NCI-H187 treated with DMSO at 0.1 percent for 48 hours (cell line): ENCODE measurements around the gene ST6GALNAC3.

Source experiments
- DNase-seq: peaks from one replicate; lab custom pipeline; 2025; lab: John Stamatoyannopoulos, UW

Gene ST6GALNAC3

DNA sequence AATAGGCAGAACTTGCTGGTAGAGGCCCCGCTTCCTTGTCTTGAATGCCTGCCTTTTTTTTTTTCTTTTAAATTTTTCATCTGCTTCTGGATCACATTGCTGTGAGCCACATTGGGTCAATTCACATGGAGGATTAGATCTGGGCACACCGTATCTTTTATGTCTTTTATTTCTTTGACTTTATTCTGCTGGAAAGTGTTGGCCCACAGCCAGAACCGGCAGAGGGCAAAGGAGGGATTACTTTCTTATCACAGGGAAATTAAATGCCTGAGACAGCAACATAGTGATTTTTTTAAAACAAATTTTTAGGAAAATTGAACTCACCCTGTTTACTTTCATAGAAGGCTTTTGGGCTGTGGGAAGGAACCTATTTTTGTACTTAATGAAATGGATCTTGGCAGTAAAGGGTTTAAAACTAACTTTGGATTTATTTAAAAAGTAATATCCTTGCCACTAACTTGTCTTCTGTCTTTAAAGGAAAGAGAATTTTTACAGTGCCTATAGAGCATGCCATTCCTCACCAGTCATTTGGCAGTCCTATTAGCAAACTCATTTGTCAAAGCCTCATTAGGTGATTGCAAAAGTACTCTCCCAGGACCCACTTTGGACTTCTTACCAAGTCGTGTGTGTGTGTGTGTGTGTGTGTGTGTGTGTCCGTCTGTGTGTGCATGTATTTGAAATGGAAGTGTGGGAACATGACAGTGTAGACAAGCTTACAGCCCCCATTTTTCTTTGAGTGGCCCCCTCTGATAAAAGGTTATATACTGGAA, 68.4 kb downstream of the ST6GALNAC3 start:
- no peak for DNase-seq

DNA sequence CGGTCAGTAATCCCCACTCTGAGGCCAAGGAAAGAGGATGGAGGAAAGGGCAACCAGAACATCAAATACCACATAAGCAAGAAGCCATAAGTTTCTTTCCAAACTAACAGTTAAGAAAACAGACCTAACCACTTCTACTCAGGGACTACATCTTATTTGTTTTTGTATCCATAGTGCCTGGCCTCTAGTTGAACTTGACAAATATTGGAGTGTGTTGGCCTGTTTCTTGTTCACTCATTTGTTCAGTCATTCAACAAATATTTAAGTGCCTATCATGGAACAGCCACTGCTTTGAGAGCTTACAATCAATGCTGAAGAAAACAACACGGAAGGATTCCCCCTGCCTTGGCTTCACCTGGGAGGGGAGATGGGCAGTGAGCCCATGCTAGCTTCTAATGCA, 69.7 kb downstream of the ST6GALNAC3 start:
- DNase-seq, result no peak

DNA sequence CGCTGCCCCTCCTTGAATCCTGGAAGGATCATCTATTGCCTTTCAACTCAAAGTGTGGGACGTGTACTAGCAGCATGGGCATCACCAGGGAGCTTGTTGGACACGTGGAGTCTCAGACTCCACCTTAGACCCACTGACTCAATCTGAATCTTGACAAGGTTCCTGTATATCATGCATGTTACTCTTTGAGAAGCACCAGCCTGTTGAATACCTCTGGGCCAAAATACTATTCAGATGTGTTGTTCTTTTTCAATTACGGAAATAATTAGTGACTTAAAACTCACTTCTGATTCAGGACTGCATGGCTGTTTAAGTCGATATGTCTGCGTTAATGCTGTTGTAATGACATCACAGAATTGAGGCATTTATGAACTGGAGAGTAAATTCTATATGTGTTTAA, 70.8 kb downstream of the ST6GALNAC3 start:
- no peak for DNase-seq

DNA sequence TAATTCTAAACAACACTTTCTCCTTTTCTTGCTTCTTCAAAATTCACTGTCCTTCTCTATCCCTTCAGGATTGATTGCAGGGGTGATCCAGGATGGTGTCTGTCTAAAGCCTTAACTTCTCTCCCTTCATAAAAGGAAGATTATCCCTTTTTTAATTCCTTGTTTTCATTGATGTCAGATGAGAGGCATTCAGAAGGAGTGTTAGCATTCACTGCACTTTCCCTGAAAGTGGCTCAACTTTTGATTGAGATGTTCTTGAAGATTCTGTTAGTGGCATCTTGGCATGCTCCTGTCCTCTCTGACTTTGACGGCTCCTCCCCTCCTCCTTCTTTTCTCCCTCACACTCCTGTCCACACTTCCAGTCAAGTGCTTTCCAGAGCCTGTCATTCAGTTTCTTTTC, 71.6 kb downstream of the ST6GALNAC3 start:
- no peak for DNase-seq

DNA sequence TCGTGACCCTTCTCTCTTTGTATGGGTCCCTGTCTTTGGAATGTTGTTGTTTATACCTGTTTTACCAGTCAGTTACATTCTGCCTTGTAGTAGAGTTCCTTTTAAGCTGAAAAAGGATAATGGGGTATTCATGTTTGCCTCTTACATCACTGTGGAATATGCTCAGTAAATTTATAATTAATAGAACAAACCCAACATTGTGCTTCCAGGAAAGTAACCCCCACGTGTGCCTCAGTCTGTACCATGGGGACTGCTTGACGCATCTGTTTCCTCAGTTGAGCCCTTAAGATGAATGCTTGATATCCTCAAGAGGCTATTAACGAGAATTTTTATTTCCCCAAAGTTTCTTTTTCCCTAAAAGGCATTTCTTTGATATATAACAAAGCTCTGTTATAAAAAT, 73.4 kb downstream of the ST6GALNAC3 start:
- DNase-seq, result no peak

DNA sequence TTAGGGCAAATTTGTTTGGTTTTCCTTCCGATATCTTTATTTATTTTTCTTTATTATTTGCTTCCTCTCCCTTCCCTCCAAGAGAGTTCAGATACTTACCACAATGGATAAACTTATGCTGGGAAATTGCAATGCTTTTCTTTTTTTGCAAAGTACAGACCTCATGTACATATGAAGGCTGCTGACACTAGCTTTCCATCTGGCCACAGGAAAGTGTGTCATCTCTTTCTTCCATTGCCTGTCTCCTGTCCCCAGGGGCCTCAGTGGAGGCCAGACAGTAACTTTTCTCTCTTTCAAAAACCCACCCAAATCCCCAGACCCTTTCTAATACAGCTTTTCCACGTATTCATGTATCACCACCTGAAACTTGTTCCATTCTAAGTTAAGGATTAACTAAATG, 73.9 kb downstream of the ST6GALNAC3 start:
- no peak for DNase-seq

DNA sequence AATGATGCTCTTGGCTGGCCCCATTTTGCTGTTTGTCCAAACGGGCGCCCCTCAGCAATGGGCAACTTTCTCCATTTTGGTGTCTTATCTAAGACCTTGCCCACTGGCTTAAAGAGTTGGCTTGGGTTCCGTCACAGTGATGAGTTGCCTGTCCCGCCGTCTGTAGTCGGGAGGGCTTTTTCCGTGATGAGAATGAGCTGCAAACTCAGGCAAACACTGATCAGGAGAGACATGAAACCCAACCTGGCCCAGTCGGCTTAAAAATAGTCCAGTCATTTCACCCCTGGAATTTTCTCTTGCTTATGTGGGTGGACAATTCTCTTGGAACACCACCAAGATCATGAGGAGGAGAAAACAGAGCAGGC, 79.3 kb downstream of the ST6GALNAC3 start:
- peak; percentile 32 for DNase-seq

DNA sequence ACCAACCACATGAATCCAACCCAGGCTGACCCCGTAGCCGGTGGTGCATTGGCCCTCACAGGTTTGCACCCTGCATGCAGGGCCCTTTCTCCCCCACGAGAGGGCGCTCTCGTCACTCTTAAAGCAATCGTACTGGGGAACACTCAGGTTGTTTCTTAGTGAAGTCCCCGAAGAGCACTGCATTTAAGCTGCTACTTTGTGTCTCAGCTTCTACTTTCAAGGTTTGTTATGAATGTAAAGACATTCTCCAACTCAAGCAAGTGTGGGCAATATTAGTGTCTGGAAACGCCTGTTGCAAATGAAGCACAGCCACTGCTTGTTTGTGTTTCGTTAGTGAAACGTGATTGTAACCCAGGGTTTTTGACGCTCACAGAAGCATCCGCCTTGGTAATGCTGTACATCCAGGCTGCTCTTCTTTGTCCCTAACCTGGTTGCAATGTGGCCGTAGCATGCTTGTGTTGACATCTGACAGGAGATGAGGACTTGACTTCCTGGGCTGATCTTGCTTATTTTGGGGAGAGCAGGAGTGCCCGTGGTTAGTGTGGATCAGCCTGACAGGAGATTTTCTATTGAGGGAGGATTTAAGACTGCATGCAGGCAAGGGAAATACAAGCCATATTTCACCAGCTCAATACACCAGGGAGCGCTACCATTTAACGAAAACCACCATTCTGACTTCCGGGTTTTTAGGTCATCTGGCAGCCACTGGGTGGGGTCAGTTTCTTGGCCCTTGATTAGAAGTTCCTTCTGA, 79.8 kb downstream of the ST6GALNAC3 start:
- peak; percentile 32 for DNase-seq

DNA sequence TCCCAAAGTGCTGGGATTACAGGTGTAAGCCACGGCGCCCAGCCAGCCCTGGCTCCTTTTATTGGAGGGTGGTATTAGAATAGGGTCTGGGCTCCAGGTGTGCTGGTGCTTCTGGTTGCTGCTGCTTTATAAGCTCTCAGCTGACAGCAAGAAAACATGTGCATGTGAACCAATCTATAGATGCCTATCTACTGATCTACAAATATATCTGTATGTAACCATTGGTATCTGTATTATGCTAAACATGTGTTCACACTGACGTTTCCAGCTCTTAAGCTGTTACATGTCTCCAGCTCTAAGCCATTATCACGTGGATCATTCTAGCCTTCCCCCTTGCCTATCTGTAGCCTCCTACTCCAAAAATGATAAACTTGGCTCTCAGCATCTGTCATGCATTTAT, 82.4 kb downstream of the ST6GALNAC3 start:
- DNase-seq, result no peak

DNA sequence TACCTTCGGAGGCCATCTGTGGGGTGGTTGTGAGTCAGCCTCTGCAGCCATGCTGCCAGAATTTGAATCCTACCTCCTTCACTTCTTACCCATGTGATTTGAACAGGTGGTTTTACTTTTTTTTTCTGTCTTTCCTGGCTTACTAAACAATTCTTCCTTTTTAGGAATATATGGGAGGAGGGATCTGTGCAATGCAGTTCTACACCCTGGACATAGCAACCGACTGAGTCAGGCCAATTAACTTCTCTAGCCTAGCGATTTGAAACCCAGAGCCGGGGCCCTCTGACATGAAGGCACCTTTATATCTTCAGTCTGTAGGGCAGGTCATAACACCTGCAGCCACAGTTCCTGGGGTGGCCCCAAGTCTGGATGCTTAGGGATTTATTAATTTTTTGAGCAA, 83.6 kb downstream of the ST6GALNAC3 start:
- no peak for DNase-seq

DNA sequence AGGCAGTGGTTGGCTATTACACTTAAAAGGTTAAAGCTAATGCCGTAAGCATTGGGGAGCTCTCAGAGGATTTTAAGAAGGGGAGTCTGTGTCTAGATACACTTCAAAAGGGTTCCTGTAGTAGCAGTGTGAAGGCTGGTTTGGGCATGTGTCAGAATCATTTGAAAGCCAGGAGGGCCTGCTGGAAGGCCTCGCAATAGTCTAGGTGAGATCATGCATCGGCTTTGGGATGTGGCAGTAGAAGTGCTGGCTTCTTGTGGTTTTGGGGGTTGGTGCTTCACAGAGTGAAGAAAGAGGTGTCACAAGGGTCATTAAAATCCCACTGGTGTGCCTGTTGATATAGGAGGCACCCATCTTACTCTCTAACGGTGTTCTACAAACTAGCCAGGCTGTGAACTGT, 85.7 kb downstream of the ST6GALNAC3 start:
- no peak for DNase-seq

DNA sequence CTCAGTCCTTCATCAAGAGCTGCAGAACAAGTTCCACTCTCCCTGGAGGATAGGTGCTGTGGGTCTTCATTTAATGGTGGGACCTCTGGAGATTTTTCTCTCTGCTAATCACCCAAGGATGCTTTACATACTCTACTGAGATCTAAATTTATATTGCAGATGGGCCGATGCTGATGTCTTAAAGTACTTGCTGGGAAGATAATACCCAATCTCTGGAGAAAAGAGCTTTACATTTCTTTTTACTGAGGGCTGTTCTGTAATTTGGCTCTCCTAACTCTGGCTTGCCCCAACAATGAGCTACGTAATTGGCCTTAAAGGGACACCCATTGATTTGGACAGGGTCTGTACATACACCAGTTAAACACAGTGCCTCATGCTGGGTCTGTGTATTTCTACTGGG, 86.9 kb downstream of the ST6GALNAC3 start:
- no peak for DNase-seq

DNA sequence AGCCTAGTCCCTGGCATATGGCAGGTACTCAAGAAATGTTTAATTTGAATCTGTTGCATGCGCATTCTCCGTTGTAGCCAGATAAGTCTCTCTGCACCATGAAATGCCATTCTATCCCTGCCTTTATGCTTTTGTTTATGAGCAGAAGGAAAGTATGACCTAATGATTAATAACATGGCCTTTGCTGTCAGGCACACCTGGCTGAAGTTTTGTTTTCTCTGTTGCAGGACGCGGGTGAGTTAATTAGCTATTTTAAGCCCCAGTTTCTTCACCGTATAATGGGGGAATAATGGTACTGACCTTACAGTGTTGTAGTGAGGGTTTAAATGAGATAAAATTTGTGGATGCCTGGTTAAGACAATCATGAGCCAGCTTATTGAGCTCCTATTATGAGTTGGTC, 87.7 kb downstream of the ST6GALNAC3 start:
- DNase-seq, result no peak

DNA sequence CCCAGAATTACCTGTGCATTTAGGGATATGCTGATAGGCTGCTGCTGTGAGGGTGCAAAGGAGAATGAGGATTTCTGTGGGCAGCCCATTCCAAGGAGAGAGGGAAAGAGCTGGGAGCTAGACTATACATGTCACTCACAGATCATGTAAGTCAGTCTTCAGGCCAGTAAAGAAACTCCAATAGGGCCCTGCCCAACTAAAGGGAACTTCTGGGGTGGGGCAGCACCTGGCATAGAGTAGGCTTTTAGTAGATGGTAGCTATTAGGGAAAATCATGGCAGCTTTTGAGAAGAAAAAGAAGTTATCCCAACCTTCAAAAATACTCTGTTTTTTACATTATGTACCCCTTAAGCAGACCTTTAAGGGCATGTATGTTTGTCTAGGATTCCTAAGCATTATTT, 89.6 kb downstream of the ST6GALNAC3 start:
- DNase-seq, result no peak

DNA sequence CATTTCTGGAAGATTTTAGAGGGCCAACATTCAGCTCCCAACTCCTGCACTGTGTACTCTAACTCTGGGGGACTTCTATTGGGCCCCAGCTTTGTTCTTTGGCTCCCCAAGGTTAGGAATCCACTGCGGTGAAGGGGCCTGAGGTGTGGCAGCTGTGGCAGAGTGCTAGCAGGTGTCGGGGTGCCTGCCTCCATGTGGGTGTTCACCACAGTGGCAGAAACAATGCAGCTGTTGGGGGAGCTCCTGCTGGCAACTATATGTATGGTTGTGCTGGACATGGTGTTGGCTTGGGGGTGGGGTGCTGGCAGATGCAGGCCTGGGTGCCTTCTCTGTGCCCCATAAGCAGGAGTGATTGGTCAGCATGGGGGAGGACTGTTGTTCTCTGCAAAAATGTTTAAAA, 95.5 kb downstream of the ST6GALNAC3 start:
- DNase-seq, result no peak

DNA sequence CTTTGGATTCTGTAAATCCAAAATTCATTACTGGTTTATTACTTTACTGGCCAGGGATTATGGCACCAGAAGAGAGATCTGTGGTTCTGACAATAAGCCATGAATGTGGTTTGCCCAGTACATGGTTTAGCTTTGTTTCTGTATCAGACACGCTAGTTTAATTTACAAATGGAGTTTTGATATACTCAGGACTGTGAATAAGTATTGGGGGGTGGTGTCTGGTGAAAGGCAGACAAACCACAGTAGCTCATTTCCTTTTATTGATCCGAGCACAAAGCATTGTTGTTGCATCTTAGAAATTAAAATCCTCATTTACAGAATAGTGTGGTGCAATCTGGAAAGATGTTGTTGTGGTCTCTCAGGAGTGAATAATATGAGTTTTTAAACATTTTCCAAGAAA, 96.0 kb downstream of the ST6GALNAC3 start:
- no peak for DNase-seq

DNA sequence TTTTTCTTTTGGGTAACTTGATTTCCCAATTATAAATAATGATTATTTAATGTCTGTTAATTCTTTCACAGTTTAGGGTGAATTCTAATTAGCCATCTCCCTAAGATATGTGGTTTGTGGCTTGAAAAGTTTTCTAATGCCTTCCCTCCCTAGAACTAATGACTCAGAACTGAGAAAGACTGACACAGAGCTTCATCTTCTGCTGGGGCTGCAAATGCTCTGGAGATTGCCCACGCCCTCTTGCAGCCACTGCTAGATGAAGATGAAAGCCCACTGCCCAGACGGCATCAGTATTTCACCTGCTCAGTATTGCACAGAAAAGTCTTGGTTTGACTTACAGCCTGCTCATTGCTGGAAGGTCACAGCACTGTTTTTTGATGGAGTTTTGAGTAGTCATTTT, 101.5 kb downstream of the ST6GALNAC3 start:
- DNase-seq, result no peak

DNA sequence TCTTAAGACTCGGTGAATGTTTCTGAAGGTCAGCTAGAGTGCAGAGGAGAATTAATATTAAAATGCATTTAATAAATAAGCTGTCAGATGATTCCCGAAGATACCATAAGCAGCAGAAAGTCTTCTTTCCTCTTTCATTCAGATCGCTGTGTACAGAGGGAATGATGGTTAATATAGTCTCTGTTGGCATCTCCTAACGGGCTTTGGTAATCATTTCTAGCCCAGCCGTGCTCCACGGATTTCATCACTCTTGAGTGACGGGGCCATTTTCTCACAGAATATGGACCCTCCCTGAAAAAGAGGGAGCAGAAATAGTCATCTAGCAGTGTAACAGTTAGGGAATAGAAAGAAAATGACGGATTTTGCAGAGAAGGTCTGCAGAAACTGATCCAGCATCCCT, 103.1 kb downstream of the ST6GALNAC3 start:
- DNase-seq, result no peak

DNA sequence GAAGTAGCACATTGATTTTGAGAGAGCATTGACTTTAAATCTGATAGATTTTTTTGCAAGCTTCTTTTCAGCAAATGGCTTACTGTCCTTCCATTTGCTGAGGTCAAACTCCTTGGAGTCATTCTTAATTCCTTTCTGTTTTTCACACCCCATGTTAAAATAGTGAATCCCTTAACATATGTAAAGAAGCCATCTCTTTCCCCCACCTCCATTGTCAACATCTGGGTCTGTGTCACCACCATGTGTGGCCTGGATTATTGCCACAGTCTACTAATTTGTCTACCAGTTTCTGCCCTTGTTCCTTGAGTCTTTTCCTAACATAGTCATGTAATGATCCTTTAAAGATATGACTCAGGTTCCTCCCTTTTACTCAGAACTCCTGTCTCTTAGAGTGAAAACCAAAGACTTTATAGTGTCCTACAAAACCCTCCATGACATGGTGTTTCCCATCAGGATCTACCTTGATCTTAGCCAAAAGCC, 104.7 kb downstream of the ST6GALNAC3 start:
- DNase-seq, result no peak

DNA sequence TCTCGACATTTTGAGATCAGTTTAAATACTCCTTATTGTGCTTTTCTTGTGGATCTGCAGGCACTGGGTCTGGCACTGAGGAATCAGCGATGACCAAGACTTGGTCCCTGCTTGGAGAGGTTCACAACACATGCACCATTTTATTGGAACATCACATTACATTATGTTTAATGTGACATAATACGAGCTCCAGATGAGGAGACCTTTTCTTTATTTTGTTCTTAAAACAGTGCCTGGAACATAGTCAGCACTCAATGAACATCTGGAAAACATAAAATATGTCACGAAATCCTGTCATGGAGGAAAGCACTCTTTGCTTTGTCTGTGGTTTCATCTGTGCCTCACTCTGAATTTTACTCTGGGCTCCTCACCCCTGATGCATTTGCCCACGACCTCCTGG, 110.7 kb downstream of the ST6GALNAC3 start:
- DNase-seq, result no peak

DNA sequence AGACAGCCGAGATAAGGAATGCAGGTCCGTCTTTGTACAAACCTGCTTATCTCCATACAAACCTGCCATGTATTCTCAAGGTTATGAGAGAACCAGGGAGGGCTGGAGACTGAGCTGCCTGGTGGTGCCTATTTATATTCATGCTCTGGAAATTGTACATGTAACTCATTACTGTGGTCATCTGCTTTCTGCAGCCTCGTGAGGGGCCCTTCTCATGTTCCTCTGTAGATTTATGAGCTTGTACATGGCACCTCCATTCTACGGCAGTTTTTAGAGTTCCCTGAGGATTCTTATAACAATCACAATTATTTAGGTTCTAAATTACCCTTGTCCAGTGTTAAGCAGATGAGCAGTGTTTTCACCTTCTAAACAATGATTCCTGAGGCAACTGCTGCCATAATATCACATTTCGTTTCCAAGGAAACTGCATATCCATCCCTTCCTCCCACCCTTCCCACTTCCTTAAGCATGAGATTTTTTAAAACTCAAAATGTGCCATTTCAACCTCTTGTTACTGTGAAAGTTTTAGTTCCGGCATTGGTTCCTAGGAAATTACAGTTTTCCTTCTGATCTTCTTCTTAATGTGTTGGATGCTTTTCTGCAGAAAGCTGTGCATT, 112.1 kb downstream of the ST6GALNAC3 start:
- no peak for DNase-seq

DNA sequence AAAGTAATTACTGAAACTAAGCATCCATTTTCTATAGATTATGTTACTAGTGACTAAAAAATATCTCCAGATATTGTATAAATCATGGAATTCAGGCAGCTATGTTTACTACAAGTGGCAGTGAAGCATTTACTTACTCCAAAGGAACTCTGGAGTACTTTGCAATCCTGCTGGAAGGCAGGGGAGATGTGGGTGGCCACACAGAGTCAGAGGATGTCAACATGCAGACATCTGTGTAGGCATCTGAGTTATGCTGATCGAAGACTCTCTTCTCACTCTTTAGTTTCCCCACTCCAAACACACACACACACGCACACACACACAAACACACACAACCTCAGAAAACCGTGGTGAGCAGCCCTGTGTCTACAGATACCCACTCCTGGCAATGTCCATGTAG, 112.9 kb downstream of the ST6GALNAC3 start:
- DNase-seq, result no peak

DNA sequence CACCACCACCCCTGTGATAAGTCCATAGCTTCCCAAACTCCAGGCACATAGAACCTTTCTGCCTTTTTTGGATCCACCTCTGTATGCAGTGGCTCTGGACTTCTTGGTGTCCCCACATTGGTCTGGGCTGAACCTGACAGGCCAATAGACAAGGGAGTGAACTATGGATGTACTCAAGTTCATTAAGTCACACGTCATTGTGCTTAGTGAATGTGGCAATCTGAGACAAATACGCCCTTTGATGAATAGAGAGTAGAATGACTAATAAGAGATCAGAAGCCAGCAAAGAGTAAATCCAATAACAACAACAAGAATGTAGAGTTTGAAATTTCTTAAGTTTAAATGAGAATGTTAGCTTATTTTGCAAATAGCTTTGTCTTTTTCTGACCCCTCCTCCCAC, 114.8 kb downstream of the ST6GALNAC3 start:
- DNase-seq, result no peak
